GM18951 (cell line): ENCODE measurements around the gene CPZ.

Experiments
- POLR2A ChIP-seq: IDR thresholded peaks from 4 replicates; pipeline ENCODE4 v1.6.1; 2011; ENCODE audit warnings: mild to moderate bottlenecking; ENCODE audit not compliant: insufficient read length, insufficient read depth; ENCODE audit errors: extremely low read depth
- in situ Hi-C: fragments of 300-500 bp; cut with MboI; formaldehyde crosslinking; loops from one replicate; pipeline ENCODE4 v1.12.0; 2022; ENCODE audit warnings: low sequenced_read_pairs, mixed read lengths, inconsistent platforms; ENCODE audit not compliant: unreplicated experiment

Gene CPZ

DNA sequence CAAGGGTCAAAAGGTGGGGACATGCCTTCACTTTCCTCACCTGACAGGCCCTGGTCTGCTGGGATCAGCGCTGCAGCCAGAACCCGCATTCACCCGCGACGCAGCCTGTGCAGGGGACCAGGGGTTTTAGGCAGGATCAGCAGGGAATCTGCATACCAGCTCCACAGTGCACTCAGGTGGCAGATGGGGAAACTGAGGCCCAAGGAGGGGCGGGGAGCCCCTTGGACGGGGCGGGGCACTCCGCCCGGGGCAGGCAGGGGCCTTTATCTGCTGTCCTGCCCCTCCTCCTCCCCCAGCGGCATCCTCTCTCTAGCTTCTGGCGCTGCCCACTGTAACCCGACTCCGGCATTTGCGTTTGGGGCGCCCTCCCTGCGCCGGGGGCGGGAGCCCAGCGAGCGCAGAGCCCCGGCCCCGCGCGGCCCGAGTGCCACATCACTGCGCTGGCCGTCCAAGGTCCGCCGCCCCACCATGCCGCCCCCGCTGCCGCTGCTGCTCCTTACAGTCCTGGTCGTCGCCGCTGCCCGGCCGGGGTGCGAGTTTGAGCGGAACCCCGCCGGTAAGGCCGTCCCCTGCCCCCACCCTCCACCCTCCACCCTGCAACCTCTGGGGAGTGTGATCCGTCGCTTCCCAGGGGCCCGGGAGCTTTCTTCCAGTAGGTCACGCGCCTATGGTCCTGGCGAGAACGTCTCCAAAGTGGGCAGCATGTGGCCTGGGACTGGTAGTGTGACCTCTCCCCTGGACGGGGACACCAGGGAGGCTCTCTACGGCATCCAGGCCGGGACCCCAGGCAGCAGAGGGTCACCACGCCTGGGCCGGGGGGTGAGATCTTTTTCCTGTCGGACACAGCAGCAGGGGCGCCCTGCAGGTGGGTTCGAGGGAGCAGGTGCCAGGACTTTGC is at the start of gene CPZ:
TSS of gene CPZ (plus strand) at position 400 of the 898 bp plus-strand sequence. CDS start at position 469, 69 bp downstream.
- no peak for TF ChIP-seq POLR2A
- in situ Hi-C loops: no loop called here

DNA sequence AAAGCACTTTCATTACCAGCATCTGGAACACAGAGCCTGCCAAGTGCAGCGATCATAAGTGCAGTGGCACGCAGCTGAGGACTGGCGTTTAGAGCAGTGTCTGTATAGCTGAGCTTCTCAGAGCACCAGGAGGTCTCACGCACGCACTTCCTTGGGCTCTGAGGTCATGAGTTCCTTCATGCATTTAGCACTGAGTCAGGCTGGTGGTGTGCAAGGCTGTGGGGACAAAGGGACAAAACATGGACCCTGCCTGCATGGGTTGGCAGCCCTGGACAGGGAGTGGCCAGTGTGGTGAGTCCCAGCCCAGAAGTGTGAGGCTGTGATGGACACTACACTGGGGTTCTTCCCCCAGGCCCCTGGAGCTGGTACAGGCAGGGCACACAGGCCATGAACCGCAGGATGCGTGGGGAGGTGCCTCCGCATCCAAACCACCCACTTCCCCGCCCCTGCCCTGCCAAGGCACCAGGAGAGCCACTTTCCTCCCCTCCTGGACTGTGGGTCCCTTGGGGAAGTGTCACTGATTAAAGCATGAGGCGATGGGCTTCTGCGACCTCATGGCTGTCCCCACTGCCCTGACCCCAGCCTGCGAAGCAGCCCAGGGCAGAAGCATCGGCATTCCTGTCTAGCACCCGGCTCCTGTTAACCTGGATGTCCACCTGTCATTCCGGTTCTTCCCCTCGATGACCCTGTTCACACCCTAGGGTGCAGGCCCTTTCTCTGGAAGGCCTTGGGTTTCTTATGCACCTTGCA is 49.6 kb upstream of the CPZ start:
- no peak for TF ChIP-seq POLR2A
- in situ Hi-C loops: loop anchor here (10.0 kb wide), 1 partner anchor 68 kb away; no protein-coding TSS in a partner anchor

DNA sequence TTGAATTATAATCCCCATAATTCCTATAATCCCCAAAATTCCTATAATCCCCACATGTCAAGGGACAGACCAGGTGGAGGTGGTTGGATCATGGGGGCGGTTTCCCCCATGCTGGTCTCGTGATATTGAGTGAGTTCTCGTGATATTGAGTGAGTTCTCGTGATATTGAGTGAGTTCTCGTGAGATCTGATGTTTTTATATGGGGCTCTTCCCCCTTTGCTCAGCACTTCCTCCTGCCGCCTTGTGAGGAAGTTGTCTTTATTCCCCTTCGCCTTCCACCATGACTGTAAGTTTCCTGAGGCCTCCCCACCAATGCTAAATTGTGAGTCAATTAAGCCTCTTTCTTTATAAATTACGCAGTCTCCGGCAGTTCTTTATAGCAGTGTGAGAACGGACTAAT is 48.9 kb upstream of the CPZ start:
- TF ChIP-seq POLR2A: no peak
- in situ Hi-C loops: loop anchor here (10.0 kb wide), 1 partner anchor 69 kb away; no protein-coding TSS in a partner anchor

DNA sequence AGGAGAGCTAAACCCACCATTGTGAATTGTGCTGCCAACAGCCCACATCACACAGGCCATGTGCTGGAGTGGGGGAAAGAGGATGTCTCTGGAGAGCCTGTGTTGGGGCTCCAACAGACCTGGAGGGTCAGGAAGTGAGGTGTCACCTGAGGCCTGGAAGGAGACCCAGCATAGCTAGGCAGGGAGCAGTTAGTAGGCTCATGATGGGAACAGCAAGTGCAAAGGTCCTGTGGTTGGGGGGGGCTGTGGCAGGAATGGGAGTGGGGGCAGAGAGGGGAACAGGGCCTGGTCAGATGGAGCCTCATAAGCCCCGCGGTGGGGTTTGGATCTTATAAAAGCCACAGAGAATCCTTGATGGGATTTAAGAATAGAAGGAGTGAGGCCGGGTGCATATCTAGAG is 48.3 kb upstream of the CPZ start:
- in situ Hi-C loops: loop anchor here (10.0 kb wide), 1 partner anchor 69 kb away; no protein-coding TSS in a partner anchor
- no peak for TF ChIP-seq POLR2A

DNA sequence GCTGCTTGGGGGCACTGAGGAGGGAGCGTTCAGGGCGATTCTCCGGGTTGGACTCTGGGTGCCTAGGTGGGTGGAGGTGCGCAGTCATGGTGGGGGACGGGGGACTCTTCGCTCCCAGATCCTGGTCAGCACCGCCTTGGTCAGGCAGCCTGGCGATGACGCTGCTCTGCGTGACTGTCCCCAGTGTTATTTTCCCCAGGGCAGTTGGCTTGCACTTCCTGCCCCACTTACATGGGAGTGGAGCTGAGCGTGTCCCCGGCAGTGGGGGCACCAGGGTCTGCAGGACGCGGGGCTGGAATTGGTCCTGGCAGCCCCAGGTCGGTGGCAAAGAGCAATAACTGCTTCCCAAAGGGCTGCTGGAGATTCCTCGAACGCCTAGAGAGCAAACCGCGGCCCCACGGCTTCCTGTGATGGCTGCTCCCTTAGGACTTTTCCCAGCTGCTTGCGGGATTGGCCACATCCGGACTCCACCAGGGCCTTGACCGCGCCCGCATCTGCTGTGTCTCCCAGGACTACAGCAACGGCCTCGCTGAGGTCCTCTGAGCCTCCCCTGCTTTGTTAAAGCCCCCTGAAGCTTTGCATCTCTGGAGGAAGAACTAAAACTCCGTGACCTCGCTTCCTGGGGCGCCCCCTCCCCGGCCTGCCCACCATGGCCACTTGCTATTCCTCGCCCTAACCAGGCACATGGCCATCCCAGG is 47.7 kb upstream of the CPZ start:
- in situ Hi-C loops: loop anchor here (10.0 kb wide), 1 partner anchor 70 kb away; no protein-coding TSS in a partner anchor
- TF ChIP-seq POLR2A: no peak

DNA sequence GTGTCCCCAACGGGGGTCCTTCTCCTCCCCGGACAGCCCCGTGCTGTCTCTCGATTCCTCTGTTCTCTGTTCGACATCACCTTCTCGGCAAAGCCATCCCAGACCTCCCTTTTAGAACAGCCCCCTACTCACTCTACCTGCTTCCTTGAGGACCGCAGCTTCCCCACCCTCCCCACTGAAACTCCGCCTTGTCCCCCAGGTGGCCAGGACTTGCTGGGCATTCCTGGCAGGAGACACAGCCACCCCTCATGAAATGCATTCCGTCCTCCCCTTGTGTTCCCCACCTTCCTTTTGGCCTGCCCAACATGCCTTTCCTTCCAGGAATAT is 47.2 kb upstream of the CPZ start:
- TF ChIP-seq POLR2A: no peak
- in situ Hi-C loops: loop anchor here (10.0 kb wide), 1 partner anchor 71 kb away; no protein-coding TSS in a partner anchor

DNA sequence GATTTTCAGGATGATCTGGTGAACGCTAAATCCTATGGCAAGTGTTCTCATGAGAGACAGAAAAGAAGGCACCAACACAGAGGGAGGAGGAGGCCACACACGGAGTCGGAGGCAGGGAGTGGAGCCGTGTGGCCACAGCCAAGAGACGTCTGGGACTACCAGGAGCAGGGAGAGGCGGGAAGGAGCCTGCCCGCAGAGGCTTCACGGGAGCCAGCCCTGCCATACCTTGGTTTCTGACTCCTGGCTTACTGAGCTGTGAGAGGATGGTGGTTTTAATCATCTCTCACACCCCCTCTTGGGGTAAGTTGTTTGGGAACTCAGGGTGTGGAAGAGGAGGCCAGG is 45.8 kb upstream of the CPZ start:
- in situ Hi-C loops: loop anchor here (10.0 kb wide), 1 partner anchor 72 kb away; no protein-coding TSS in a partner anchor
- TF ChIP-seq POLR2A: no peak

DNA sequence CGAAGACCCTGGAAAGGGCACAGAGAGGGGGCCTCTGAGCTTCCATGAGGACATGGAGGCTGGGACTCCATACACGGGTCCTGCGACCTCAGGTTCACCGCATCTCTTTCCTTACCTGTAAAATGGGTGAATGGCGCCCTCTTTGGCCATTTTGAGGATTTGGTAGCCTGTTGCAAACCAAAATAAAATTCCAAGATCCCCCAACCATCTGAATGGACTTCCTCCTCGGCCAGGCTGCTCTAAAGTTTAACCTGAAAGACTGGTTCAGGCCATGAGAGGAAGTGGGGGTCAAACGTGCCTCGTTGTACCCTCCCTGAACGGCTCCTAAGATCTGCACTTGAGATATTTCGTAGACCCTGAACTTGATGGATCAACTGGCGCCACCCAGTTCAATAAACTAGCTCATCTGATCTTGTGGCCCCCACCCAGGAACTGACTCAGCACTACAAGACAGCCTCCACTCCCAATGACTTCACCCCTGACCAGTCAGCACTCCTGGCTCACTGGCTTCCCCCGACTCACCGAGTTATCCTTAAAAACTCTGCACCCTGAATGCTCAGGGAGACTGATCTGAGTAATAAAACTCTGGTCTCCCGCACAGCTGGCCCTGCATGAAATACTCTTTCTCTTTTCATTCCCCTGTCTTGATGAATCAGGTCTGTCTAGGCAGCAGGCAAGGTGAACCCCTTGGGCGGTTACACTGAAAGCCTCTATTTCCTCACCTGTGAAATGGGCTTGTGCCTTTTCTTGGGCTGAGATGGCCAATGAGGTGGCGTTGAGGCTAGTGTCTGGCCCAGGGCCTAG is 45.3 kb upstream of the CPZ start:
- in situ Hi-C loops: loop anchor here (10.0 kb wide), 1 partner anchor 73 kb away; no protein-coding TSS in a partner anchor
- no peak for TF ChIP-seq POLR2A

DNA sequence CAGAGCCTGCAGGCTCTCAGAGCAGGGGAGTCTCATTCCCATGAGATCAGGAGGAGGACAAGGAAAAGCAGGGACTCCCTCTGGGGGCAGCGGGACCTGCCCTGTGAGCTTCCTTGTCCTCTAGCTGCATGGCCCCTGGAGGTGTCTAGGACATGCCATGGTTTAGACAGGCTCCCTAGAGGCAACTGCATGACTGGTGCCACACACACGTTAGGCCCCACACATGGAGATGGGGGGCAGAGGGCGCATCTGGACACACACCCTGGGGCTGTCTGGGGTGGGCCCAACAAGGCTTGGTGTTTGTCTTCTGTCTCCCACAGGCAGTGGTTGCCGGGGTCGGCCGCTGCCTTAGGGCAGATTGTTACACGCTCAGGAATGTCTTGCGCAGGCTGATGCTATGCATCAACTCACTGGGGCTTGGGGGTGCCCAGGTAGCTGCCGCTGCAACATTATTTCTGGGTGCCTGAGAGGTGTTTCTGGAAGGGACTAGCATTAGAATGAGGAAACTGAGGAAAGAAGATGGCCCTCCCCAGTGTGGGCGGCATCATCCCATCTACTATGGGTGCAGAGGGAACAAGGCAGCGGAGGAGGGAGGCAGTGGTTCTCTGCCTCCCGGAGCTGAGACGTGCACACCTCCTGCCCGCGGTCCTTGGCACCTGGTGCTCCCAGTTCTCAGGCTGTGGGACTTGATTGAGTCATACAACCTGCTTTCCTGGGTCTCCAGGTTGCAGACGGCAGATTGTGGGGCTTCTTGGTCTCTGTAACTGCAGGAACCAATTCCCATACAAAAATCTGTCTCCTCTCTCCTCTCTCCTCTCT is 44.4 kb upstream of the CPZ start:
- in situ Hi-C loops: loop anchor here (10.0 kb wide), 1 partner anchor 73 kb away; no protein-coding TSS in a partner anchor

DNA sequence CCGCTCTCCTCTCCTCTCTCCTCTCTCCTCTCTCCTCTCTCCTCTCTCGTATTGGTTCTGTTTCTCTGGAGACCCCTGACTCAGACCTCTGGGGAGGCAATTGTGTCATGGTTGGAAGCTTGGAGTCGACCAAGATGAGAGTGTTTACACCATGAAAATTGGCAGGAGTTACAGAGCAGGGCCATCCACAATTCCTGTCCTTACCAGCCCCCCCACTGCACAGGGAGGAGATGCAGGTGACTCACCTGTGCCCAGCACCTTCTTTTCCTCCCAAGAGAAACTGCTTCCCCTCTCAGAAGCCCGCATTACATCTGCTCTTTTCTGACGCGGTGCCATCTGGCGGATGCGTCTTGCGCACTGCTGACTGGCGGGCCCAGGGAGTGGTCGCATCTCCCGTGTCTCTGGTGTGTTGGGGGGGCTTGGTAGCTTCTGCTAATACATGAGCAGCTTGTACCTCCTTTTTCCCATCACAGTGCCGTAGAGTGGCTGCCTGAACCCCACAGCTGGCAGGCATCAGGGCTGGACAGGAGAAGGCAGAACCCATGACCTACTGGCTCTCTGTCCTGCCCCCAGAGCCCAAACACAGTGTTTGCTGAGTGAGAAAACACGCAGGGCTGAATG is 43.7 kb upstream of the CPZ start:
- TF ChIP-seq POLR2A: no peak
- in situ Hi-C loops: loop anchor here (10.0 kb wide), 1 partner anchor 74 kb away; no protein-coding TSS in a partner anchor

More for the DNA sequence above, 44.4 kb upstream of the CPZ start:
- no peak for TF ChIP-seq POLR2A

DNA sequence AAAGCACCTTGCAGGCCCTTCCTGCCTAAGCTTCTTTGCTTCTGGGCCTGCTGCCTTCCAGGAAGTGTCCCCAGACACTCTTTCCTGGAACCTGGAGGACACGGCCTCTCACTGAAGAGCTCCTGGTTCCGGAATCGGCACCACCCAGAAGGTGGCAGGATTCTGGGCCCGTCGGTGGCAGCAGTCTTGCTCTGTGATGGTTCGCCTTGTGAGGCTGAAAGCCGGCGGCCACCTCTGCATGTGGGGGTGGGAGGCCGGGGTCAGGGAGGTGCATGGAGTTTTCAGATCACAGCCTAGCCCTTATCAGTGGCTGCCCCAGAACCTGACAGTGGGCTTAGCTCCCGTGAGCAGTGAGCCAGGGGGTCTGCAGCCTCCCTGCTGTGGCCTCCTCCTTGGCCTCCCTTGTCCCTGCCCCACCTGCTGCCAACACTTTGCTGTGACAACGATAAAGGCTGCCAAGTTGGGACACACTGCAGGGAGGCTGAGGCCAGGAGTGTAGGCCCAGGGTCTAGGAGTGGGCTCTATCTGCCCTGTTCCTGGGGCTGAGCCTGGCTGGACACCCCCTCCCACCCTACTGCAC is 43.1 kb upstream of the CPZ start:
- no peak for TF ChIP-seq POLR2A
- in situ Hi-C loops: loop anchor here (10.0 kb wide), 1 partner anchor 75 kb away; no protein-coding TSS in a partner anchor
